Measurements from ENCODE around the gene GJD4. TPM values are rescaled to one million over a fixed set of nuclear protein-coding genes. Genes with fewer than 3 reads are reported as not detected.

The GJD4 gene
- total RNA-seq, 1 donor: under 0.01 TPM

DNA sequence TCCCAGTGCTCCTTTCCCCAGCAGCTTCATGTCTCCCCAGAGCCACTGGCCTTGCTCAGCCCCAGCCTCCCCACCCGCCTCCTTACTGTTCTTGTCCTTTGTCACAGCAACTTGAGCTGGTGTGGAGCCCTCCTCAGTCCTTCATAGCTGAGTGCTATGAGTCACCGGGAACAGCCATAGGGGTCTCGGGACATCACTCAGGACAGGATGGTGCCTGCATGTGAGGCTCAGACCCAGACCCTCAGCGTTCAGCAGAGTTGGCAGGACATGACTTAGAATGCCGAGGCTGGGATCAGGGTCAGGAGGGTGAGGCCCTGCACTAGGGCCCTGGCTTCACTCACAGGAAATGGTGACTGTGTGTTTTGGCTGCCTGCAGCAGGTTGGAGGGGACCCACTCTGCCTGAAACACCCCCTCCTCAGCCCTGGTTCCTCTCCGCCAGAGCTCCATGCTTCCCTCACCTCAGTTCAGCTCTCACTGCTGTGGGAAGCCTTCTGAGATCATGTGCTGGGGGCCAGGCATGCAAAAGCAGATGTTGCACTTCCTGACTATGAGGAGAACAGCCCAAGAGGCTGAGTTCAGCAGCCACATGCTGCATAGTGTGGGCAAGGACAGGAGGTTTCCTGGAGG lies 40.7 kb upstream of the GJD4 start:
- Histone ChIP-seq H3K4me2 (ENCODE audit: insufficient read depth, low read length) (no peak overlapping the region), H3K27me3 (ENCODE audit: insufficient read depth, low read length) (no peaks in the 10 kb centered on the region), H3K27ac (ENCODE audit: low read depth, low read length) (peak overlapping the region; percentile 19), H3K4me3 (ENCODE audit: insufficient read depth, low read length) (no peak overlapping the region), H3K79me2 (ENCODE audit: insufficient read depth, low read length) (peaks cover 18% of the 10 kb centered on the region), H2AFZ (ENCODE audit: low read length) (no peak overlapping the region), H3K4me1 (ENCODE audit: insufficient read depth, low read length) (peaks cover 23% of the 10 kb centered on the region), H4K20me1 (ENCODE audit: insufficient read depth, low read length) (no peaks in the 10 kb centered on the region), H3K9me3 (ENCODE audit: low read depth, low read length) (no peaks in the 10 kb centered on the region), H3K36me3 (ENCODE audit: insufficient read depth, low read length) (peaks cover 15% of the 10 kb centered on the region)
- DNase-seq (ENCODE audit: insufficient read length, low spot score, missing footprints): no peak
- TF ChIP-seq, protein P1, sequence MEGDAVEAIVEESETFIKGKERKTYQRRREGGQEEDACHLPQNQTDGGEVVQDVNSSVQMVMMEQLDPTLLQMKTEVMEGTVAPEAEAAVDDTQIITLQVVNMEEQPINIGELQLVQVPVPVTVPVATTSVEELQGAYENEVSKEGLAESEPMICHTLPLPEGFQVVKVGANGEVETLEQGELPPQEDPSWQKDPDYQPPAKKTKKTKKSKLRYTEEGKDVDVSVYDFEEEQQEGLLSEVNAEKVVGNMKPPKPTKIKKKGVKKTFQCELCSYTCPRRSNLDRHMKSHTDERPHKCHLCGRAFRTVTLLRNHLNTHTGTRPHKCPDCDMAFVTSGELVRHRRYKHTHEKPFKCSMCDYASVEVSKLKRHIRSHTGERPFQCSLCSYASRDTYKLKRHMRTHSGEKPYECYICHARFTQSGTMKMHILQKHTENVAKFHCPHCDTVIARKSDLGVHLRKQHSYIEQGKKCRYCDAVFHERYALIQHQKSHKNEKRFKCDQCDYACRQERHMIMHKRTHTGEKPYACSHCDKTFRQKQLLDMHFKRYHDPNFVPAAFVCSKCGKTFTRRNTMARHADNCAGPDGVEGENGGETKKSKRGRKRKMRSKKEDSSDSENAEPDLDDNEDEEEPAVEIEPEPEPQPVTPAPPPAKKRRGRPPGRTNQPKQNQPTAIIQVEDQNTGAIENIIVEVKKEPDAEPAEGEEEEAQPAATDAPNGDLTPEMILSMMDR (IDR thresholded peaks at IDR 0.05; ENCODE audit: extremely low read depth, low read depth, low read length): no peak

DNA sequence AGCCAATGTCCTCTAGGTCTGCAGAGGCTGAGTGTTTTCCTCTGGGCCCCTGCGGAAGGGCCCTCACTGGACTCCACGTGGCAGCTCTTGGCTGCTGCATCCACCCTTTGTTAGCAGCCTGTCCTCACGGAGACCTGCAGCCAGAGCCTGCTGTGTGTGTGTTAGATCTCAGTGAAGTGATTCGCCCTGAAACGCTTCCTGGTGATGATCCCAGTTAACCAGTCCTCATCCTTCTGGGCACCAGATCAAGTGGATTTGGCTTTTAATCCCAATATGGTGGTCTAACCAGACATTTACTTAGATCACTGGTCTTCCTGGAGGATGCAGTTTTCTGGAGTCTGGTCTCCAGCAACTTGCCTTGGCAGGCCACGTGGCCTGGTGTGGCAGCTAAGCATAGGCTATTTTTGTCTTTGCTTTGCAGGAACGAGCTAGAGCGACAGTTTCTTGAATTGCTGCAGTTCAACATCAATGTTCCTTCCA lies 39.5 kb upstream of the GJD4 start:
- H3K36me3 ChIP-seq (ENCODE audit: insufficient read depth, low read length): peaks cover 20% of the 10 kb centered on the region
- H3K27me3 ChIP-seq (ENCODE audit: insufficient read depth, low read length): no peaks in the 10 kb centered on the region
- no peaks in the 10 kb centered on the region for H4K20me1 ChIP-seq (ENCODE audit: insufficient read depth, low read length)
- H3K4me2 ChIP-seq (ENCODE audit: insufficient read depth, low read length): no peak overlapping the region
- H3K9me3 ChIP-seq (ENCODE audit: low read depth, low read length): no peaks in the 10 kb centered on the region
- DNase-seq (ENCODE audit: insufficient read length, low spot score, missing footprints): no peak
- no peak overlapping the region for H3K4me3 ChIP-seq (ENCODE audit: insufficient read depth, low read length)
- H3K27ac ChIP-seq (ENCODE audit: low read depth, low read length): peak overlapping the region; percentile 13
- TF ChIP-seq, protein P1 (IDR thresholded peaks at IDR 0.05; ENCODE audit: extremely low read depth, low read depth, low read length): no peak
- peaks cover 27% of the 10 kb centered on the region for H3K4me1 ChIP-seq (ENCODE audit: insufficient read depth, low read length)
- H2AFZ ChIP-seq (ENCODE audit: low read length): no peak overlapping the region
- H3K79me2 ChIP-seq (ENCODE audit: insufficient read depth, low read length): peaks cover 18% of the 10 kb centered on the region

DNA sequence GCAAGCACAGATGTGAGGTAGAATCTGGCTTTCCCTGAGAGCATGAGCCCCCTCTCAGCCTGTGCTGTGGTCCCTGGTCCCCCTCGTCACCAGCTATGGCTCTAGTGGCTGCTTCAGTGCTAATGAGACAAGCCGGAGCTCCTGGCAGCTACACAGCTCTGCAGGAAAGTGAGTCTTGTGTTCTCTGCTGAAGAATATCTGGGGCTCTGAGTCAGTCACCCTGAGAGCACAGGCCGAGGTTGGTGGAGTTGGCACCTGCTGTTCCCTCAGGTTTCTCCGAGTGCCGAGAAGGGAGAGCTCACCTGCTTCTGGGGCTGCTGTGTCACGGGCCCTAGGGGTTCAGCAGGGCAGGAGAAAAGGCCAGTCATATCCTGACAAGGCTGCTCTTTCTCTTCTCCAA lies 37.2 kb upstream of the GJD4 start:
- peaks cover 7% of the 10 kb centered on the region for H3K79me2 ChIP-seq (ENCODE audit: insufficient read depth, low read length)
- H3K36me3 ChIP-seq (ENCODE audit: insufficient read depth, low read length): peaks cover 20% of the 10 kb centered on the region
- H3K9me3 ChIP-seq (ENCODE audit: low read depth, low read length): no peaks in the 10 kb centered on the region
- H4K20me1 ChIP-seq (ENCODE audit: insufficient read depth, low read length): no peaks in the 10 kb centered on the region
- DNase-seq (ENCODE audit: insufficient read length, low spot score, missing footprints): peak; percentile 14
- TF ChIP-seq, protein P1 (IDR thresholded peaks at IDR 0.05; ENCODE audit: extremely low read depth, low read depth, low read length): no peak
- no peak overlapping the region for H2AFZ ChIP-seq (ENCODE audit: low read length)
- peaks cover 25% of the 10 kb centered on the region for H3K4me1 ChIP-seq (ENCODE audit: insufficient read depth, low read length)
- H3K27ac ChIP-seq (ENCODE audit: low read depth, low read length): no peak overlapping the region
- H3K4me3 ChIP-seq (ENCODE audit: insufficient read depth, low read length): no peak overlapping the region
- no peak overlapping the region for H3K4me2 ChIP-seq (ENCODE audit: insufficient read depth, low read length)
- no peaks in the 10 kb centered on the region for H3K27me3 ChIP-seq (ENCODE audit: insufficient read depth, low read length)

DNA sequence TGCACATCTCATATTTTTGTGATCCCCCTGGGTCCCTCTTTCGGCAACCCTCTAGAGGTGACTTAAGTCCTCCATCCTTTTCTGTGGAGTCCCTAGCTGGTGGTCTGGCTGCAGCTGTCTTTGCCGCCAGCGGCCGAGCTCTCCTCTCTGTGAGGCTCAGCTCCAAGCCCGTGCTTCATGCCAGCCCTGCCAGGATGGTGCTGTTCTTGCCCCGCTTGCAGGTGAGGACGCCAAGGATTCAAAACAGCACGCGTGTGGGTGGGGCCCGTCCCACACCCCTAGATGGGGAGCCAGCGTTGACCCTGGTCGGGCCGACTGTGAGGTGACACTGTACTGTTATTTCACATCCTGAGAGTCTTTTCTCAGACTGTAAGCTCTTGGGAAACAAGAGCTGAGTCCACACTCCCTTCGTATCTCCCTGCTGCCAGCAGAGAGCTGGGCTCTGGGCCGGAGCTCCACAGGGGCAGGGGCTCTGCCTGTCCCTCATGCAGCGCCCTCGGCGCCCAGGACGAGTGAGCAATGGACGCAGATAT lies 36.6 kb upstream of the GJD4 start:
- Histone ChIP-seq H3K36me3 (ENCODE audit: insufficient read depth, low read length) (peaks cover 20% of the 10 kb centered on the region), H3K27ac (ENCODE audit: low read depth, low read length) (no peak overlapping the region), H3K27me3 (ENCODE audit: insufficient read depth, low read length) (no peaks in the 10 kb centered on the region), H3K79me2 (ENCODE audit: insufficient read depth, low read length) (peaks cover 7% of the 10 kb centered on the region), H3K9me3 (ENCODE audit: low read depth, low read length) (no peaks in the 10 kb centered on the region), H3K4me2 (ENCODE audit: insufficient read depth, low read length) (no peak overlapping the region), H2AFZ (ENCODE audit: low read length) (no peak overlapping the region), H4K20me1 (ENCODE audit: insufficient read depth, low read length) (no peaks in the 10 kb centered on the region), H3K4me3 (ENCODE audit: insufficient read depth, low read length) (no peak overlapping the region), H3K4me1 (ENCODE audit: insufficient read depth, low read length) (peaks cover 23% of the 10 kb centered on the region)
- peak; percentile 18 for DNase-seq (ENCODE audit: insufficient read length, low spot score, missing footprints)
- TF ChIP-seq, protein P1 (IDR thresholded peaks at IDR 0.05; ENCODE audit: extremely low read depth, low read depth, low read length): no peak
